IPS DF 4.7 (cell line): Measurements from ENCODE around the gene STX1A.

Experiments used
- DNase-seq: peaks from one replicate; pipeline ENCODE4 v3.0.0-alpha.2; 2013; ENCODE audit warnings: low spot score; ENCODE audit errors: extremely low read depth

The STX1A gene

DNA sequence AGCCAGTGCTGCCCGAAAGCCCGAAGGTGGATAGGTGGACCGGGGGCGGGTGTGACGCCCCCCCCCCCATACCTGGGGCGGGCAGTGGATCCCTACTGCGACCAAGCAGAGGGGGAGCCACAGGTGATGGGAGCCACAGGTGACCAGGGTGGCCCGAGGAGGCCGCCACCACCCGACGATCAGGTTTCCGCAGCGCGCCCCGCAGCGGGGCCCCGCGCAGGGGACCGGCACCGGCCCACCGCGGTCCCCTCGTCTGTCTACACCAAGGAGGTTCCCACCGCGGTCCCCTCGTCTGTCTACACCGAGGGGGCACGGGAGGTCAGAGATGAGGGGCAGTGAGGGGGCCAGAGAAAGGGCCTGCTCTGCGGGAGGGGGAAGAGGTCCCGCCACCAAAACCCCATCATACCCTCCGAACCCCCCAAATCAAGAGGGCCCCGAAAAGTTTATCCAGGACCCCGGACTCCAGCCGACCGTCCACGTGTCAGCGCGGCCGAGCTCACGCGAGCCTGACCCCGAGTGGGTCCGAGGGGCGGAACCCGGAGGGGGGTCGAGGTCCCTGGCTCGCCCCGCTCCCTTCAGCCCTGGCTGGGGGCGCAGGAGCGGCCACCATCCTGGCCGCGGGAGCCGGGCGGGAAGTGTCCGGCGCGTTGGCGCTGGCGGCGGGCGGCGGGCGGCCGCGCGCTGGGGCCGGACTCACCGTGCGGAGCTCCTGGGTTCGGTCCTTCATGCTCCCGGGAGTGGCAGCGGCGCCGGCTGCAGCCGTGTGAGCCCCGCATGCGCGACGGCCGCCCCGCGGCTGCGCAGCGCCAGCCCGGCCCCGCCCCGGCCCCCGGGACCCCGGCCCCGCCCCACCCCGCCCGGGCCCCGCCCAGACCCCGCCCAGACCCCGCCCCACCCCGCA, at the start of gene STX1A:
STX1A (minus strand) TSS at position 765 of the 901 bp plus-strand sequence; CDS start at position 727, 38 bp downstream.
- DNase-seq: no peak

DNA sequence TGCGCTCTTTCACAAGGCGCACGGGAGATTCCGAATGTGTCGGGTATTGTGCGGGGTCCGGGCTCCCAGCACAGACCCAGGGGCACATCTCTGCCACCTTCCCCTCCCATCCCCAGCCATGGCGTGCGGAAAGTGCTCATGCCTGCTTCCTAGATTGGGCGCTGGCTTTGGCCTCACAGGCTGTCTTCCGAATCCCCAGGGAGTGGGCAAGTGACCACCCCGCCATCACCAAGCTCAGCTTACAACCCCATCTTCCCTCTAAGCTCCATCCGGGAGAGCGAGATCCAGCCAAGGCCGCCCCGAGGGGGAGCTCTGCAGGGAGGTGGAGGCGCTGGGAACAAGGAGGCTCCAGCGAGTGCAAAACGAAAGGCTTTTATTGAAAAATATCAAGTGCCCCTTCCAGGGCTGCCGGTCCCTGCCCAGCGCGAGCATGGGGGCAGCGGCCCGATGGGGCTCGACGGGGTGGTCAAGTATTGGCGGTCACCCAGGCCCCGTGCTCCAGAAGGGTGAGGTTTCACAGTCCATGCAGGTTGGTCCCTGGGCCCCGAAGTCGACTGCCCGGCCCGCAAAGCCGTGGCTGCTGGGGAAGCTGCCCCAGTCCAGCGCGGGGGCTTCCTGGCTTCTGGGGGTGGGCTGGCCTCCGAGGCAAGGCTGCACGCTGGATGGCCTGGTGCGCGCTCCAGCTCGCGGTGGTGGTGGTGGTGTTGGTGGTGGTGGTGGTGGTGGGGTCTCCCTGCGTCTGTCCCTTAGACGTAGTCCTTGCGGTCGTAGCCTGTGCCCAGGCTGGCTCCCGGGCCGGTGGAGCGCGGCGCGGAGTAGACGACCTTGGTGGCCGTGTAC, 49.4 kb upstream of the STX1A start:
- no peak for DNase-seq

DNA sequence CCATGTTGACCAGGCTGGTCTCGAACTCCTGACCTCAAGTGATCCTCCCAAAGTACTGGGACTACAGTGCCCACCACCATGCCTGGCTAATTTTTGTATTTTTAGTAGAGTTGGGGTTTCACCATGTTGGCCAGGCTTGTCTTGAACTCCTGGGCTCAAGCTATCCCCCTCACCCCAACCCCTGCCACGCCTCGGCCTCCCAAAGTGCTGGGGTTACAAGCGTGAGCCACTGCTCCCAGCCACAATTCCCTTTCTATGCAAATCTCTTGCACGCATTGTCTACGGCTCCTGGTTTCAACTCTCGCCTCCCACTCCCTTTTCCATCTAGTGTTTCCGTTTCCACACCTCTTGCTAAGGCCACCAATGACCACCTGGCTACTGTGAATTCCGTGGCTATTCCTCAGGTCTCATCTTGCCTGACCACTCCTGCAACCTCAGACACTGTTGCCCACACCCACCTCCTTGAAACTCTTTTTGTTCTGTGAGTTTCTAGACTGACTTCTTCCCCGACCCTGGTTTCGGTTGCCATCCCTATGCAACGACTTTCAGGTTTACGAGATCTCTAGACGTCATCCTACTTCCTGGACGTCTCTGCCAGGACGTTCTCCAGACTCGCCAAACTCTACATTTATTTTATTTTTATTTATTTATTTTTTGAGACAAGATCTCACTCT, 47.2 kb upstream of the STX1A start:
- DNase-seq: no peak

DNA sequence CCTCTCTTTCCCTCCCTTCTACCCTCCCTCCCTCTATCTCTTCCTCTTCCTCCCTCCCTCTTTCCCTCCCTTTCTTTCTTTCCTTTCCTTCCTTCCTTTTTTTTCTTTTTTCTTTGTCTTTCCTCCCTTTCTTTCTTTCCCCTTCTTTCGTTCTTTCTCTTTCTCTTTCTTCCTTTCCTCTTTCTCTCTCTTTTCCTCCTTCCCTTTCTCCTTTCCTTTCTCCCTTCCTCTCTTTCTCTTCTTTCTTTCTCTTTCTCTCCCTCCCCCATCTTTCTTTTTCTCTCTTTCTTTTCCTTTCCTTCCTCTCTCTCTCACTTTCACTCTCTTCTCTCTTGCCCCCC, 43.2 kb upstream of the STX1A start:
- no peak for DNase-seq

DNA sequence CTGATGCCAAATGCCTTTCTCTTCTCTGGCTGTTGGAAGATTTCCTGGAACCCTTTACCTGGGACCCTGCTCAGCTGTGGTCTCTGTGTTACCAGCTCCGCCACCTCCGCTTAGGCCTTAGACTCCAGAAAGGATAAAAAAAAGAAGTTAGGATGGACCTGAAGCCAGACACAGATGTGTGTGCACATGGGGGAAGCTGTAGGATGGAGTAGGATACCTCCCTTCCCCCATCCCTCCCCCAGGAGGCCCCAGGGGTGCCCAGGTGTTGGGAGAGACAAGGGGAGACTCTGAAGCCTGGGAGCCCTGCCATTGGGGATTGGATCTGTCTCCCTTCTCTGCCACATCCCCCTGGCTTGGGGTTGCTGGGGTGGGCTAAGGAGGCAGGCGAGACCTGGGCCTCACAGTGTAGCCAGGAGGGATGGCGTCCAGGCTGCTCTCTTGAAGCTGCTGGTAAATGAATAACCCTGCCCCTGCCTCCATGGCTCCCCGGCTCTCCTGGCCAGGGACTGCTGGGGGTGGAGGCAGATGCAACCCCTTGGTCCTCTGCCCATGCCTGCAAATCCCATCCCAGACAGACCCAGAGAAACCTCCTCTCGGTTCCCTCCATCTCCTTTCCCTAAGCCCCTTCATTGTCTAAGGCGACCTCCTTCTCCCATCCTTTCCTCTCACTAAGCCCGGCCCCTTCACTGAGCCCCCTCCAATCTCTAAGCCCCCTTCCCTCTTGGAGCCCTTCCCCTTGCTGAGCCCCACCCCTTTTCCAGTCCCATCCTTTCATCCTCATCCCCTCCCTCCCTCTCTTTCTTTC, 42.6 kb upstream of the STX1A start:
- no peak for DNase-seq

DNA sequence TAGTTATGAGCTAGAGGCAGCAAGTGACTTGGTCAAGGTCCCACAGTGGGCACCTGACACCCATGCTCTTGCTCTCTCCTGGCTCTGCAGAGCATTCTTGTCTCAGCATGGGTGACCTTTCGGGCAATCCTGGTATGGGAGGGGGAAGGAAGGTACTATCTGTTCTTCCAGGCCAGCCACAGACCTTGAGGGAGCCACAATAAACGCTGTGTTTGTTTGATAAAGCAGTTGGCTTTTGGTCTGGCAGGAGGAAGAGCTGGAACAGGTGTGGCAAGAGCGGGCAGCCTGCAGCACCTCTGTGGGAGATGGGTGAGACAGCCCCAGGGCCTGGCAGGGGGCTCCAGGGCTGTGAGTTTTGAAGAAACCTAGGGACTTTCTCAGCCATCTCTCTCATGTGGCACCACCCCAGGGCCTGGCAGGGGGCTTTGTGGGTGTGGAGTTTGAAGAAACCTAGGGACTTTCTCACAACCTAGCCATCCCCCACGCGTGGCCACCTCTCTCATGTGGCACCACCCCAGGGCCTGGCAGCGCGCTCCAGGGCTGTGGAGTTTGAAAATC, 39.2 kb upstream of the STX1A start:
- DNase-seq: no peak

DNA sequence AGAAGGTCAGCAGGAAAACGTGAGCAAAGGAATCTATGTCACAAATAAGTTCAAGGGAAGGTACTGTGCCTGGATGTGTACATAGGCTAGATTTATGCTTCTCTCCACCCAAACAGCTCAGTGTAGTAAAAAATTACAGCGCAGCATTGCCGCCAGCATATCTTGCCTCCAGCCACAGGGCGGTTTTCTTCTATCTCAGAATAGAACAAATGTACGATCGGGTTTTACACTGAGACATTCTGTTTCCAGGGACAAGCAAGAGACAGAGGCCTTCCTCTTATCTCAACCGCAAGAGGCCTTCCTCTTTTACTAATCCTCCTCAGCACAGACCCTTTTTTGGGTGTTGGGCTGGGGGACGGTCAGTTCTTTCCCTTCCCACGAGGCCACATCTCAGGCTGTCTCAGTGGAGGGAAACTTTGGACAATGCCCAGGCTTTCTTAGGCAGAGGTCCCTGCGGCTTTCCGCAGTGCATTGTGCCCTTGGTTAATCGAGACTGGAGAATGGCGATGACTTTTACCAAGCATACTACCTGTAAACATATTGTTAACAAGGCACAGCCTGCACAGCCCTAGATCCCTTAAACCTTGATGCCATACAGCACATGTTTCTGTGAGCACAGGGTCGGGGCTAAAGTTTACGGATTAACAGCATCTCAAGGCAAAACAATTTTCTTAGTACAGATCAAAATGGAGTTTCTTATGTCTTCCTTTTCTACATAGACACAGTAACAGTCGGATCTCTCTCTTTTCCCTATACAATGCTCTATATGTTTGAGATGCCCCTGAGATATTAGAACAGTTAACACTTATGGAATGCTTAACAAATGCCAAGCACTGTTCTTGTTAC, 30.7 kb upstream of the STX1A start:
- no peak for DNase-seq

DNA sequence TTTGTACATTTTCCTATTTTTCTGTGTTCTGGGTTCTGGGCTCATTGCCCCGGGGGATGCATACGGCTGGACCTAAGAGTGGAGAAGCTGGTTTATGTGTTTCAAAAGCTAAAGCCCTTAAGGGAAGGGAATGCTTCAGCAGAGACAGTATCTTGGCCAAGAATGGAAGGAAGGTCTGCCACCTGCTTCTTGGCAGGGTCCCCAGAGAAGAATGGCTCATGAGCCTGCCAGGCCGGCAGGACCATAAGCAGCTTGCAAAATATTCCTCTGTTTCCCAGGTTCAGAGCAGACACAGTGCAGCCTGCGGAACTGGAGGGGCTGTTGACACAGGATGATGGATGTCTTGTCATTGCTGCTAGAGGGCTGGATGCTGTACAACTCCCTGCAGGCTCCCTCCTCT, 26.9 kb upstream of the STX1A start:
- DNase-seq: no peak

DNA sequence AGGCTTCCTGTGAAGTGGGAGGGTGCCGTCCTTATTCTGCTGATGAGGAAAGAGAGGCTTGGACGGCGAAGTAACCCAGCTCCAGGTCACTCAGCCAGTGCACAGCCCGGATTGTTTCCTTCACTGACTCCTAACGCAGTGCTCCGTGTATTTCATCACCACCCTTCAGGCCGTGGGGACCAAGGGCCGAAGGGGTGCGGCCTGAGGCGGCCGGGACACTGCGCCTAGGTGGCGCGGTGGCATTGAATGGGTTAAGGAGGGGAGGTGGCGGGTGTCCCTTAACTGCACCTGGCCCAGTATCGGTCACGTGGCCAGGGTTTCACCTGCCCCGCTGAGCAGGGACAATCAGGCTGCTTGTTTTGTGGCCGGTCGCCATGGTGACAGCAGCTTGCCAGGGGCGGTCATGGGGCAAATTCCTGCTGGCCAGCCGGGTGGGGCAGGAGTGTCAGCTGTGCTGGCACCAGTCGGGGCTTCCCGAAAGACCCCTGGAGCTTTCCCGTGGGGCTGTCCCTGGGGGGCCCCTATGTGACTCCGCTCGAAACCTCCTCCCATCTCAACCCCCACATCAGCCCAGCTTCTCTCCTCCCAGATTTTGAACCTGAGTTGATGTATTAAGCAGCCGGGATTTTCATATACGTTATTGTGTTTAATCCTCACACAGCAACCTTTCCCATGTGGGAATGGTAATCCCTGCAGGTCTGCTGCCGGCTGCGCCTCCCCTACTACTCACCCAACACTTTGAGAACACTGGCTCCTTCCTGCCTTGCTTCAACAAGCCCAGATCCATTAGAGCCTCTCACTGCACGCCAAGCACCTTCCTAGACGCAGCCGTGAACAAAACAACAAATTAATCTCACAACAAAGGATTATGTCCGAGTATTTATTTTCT, 23.5 kb upstream of the STX1A start:
- peak; percentile 78 for DNase-seq

DNA sequence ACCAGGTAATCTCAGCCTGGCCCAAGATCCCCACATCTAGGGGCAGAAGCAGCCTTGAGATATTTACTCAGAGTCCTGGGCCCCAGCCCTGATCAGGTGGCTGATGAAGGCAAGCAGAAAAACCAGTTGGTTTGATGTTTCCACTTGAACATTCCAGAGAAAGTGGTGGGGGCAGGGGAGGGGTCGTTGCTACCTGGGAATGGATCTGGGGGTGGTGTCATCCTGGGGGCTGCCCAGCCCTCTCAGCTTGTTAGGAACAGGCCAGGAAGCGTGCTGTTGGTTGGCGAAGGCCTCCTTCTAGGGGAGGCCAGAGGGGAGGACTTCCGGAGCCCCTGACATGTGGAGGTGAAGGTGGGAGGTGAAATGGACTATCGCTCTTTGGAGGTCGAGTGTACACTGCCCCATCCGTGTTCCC, 22.9 kb upstream of the STX1A start:
- no peak for DNase-seq

DNA sequence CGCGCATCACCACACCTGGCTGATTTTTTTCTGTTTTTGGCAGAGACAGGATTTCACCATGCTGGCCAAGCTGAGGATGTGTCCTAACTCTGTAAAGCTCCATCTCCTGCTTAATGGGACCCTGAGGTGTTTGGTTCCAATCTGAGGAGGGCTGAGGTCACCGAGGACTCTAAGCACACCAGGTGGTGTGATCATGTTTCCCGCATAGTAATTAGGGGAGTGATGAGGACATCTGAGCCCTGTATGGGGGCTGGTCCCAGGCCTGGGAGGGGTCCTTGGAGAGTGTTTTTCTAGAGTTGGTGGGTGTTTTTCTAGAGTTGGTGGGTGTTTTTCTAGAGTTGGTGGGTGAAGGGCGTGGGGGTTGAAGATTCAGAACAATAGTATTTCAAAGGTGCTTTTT, 22.1 kb upstream of the STX1A start:
- DNase-seq: peak; percentile 49

DNA sequence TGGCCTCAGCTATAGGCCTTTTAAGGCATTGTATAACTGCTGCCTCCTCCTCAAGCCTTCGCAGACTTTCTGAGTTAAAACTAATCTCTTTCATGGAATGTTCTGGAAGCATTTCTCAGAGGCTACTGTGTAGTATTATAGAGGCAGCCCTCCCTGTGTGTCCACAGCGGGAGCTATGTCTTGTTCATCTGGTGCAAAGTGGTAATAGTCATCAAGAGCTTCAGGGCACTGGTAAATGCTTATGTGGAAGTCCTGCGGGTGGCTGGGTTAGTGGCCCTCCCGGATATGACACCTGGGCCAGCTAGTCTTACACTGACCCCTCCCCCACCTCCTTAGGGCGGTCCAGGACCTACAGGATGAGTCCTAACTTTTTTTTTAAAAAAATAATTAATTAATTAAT, 21.3 kb upstream of the STX1A start:
- no peak for DNase-seq

DNA sequence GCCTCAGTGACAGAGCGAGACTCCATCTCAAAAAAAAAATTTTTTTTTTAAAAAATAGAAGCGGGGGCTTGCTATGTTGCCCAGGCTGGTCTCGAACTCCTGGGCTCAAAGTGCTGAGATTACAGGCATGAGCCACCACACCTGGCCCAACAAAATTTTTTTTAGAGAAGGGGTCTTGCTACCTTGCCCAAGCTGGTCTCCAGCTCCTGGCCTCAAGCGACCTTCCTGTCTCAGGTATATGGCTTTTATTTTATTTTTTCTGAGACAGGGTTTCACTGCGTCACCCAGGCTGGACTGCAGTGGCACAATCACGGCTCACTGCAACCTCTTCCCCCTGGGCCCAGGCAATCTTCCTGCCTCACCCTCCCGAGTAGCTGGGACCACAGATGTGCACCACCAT, 20.7 kb upstream of the STX1A start:
- DNase-seq: no peak

DNA sequence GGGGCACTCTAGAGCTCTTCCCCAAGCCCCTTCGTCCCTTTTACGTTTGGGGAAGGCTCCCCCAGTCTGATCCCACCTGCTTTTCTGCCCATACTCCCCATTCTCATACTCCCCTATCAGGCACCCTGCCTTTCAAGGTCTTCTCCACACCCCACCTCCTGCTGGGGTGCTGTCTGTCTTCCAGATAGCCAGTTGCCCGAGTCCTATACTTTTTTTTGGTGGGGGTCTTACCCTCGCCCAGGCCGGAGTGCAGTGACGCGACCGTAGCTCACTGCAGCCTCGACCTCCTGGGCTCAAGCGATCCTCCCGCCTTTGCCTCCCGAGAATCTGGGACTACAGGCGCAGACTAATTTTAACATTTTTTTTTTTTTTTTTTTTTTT, 19.9 kb upstream of the STX1A start:
- no peak for DNase-seq

DNA sequence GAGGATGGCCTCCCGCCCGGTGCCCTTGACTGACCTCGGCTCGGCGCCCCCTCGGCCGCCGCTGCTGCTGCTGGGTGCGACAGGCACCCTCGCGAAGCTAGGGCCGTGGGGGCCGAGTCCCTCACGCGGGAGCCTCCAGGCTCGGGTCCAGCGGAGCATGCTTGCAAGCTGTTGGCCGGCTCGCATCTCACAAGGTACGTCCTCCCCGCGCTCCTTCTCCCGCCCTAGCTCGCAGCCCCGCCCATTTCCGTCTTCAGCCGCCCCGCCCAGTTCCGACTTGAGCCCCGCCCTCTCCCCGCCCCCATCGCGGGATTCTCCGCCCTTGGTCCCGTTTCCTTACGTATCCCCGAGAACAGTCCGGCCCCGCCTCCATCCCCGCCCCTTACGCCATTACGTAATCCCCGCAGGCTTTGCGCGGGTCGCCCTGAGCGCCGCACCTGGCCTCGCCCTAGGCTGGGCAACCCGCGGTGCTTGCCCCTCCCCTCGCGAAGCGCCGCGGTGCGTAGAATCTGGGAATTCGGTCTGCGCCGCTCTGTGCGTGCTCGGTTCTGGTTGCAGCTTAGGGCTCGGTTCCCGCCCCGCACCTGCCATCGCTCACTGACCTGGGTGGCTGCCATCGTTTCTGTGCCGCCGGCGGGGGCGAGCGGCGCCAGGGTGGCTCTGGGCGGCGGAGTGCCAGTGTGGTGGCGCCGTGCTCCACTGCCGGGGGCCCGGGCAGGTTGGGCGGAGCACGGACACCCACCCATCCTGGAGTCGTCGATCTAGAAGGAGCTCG, 19.3 kb upstream of the STX1A start, which contains the start of gene ABHD11:
ABHD11 (minus strand) TSS at position 191 of the 775 bp plus-strand sequence; CDS start at position 159, 32 bp downstream.
- peak; percentile 68 for DNase-seq

DNA sequence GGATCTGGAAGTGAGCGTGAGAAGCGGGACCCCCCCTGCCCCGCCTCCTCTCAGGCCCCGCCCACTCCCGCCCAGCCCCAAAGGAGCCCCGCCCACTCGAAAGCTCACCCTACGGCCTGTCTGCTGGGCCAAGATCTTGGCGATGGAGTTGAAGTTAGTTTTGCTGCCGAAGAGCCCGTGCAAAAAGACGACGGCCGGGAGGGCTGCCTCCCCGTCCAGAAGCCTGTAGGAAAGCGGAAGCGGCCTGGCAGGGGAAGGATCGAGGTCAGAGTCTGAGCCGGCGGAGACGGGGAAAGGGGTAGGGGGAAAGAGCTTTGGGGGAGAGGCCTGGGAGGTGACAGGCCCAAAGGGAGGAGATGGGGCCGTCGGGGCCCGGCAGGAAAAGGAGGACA, 18.7 kb upstream of the STX1A start:
- DNase-seq: no peak

DNA sequence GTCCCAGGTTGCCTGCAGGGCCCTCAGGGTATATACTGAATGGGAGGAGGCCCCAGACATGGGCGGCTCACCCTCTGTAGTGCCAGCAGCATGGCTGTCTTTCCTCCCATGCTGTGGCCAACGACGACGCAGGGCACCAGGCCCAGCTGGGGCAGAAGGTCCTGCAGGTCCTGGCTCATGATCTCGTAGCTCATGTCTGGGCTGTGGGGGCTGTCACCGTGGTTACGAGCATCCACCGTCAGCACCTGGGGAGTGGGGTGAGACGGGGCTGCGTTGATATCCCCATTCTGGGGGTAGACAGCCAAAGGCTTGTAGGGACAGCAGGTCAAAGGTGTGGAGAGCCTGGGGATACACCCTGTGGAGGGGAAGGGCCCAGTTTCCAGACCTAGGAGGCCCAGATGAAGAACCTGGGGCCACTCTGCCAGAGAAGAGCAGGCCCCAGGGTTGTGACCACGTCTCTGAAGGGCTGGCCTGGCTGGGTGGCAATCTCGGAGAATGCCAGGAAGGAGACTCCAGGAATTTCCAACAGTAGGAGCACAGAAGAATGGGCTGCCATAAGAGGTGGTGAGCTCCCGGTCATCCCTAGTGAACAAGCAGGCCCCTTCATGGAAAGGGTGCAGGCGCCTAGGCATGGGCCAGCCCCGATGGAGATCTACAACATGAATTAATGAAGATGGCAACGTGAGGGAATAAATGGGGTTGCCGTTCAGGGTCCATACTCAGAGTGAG, 18.2 kb upstream of the STX1A start:
- no peak for DNase-seq
